ENCODE measurements around the gene MAPT.

The MAPT gene

GRCh38 chr17:46028981-46029565 is 134.7 kb downstream of the MAPT start:
- no peak for DNase-seq (ENCODE audit: low read depth)

GRCh38 chr17:46029627-46030026 is 135.3 kb downstream of the MAPT start:
- no peak for DNase-seq (ENCODE audit: low read depth)

DNA sequence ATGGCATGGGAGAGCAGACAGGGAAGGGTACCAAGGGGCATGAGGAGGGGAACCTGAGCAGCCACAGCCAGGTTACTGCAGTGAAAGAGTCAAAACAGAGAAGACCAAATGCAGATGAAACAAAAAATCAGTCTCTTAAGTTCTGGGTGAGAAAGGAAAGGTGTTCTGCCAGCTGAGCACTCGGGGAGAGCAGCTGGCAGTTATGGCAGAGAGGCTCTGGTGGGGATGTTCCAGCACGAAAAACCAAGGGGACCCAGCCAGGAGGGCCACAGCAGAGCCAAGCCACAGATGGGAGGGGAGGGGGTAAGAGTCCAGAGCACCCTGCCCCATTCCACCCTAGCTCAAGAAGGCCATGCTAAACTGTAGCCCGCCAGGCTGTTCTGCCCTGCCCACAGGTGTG is 136.4 kb downstream of the MAPT start:
- no peak for DNase-seq (ENCODE audit: low read depth)

DNA sequence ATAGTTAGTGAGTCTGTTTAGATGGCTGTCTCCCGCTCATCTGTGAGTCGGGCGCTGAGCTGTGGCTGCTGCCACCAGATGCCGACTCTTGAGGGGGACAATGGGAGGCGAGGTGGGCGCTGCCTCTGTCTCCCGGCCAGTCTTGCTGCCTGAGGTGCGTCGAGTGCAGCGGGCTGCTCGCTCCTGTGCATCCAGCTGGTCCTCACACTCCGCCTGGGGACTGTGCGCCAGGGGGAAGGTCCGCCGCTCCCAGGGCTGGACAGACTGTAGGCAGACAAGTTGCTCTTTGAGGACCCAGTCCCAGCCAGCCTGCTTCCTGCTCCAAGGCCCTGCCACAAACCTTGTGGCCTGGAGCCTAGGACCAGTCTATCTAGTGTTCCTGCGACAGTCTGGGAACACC is 137.1 kb downstream of the MAPT start:
- DNase-seq (ENCODE audit: low read depth): no peak

GRCh38 chr17:46031920-46032319 is 137.6 kb downstream of the MAPT start:
- DNase-seq (ENCODE audit: low read depth): no peak

DNA sequence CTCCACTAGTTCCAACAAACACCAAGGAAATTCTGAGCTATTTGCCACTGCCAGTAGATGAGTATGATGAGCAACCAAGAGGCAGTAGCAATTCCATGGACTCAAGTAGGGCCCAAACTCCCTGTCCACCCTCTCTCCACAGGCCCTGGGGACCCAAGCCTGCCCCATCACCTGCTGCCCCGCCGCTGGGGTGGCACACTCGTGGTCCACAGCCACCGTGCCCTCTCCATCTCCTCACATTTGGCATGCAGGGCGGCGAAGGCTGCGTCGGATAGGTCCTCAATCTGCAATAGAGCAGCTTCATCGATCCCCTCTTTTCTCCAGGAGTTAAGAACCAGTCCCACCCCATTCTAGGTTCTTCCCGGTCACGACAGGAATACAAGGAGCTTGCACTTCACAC is 138.6 kb downstream of the MAPT start:
- no peak for DNase-seq (ENCODE audit: low read depth)

GRCh38 chr17:46033392-46033791 is 139.0 kb downstream of the MAPT start:
- DNase-seq (ENCODE audit: low read depth): no peak

DNA sequence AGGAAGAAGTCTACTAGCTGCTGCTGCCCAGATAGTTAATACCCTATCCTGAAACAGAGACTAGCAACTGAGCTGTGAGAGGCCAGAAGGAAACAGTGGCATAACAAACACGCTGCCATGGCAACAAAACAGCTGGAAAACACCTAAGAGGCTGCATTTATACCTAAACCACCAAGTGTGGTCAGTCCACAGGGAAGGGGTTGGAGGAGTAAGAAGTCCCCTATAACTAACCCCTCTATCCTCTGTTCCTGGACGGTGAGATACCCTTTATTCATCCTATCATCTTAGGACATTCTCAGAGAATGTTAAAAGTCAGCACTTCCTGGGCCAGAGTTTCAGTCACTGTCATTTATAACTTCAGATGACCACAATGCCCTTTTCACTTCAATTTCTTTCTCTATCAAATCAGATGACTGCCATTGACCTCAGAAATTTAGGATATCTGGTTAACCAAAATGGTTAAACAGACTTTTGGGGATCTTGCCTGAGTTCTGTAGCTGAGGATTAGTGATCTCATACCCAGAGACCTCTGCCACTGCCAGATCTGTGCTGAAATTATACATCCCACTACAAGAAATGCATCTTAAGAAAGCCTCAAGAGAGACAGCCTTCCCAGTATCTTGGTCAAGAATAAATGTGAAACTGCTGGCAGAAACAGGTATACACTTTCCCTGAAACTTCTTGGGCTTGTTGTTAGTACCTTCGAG is 140.9 kb downstream of the MAPT start:
- no peak for DNase-seq (ENCODE audit: low read depth)

DNA sequence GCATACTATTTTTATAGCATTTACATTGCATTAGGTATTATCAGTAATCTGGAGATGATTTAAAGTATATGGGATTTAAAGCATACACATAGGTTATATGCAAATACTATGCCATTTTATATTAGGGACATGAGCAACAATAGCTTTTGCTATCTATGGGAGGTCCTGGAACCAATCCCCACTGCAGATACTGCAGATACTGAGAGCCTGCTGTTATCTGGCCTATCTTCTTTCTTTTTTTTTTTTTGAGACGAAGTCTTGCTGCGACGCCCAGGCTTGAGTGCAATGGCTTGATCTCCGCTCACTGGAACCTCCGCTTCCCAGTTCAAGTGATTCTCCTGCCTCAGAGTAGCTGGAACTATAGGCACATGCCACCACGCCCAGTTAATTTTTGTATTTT is 142.1 kb downstream of the MAPT start:
- no peak for DNase-seq (ENCODE audit: low read depth)

- no peak for DNase-seq (ENCODE audit: low read depth)
These were observed 143.4 kb downstream of the MAPT start for GRCh38 chr17:46037722-46038255.

GRCh38 chr17:46038414-46038813 is 144.1 kb downstream of the MAPT start:
- no peak for DNase-seq (ENCODE audit: low read depth)

- no peak for DNase-seq (ENCODE audit: low read depth)
These were observed 144.6 kb downstream of the MAPT start for GRCh38 chr17:46038937-46039336.

DNA sequence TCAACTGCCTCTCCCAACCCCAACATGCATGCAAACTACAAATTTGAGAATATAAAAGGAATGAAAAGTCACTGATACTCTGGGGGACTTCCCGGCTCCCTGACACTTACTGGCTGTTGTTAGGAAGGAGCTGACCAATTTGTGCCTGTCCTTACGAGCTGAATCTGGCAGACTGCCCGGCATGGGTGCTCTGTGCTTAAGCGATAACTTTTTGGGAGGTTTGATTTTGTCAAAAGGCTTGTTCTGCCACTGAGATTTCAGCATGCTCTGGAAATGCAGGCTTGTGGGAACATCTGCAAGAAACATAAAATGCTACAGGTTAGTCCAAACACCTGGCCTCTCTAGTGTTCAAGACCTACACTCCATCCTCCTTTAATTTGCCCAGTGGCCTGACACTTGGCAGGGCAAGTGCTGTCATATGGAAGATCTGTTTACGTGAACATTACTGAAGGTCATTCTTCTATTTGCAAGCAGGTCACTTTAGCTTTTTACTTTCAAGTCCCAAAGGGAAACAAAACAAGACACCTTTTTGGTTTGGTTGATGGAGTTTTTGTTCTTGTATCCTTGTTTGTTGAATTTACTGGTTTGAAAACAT is 145.3 kb downstream of the MAPT start:
- DNase-seq (ENCODE audit: low read depth): no peak

GRCh38 chr17:46042246-46042645 is 147.9 kb downstream of the MAPT start:
- no peak for DNase-seq (ENCODE audit: low read depth)

- DNase-seq (ENCODE audit: low read depth): no peak
These were observed 148.6 kb downstream of the MAPT start for GRCh38 chr17:46042925-46043324.

DNA sequence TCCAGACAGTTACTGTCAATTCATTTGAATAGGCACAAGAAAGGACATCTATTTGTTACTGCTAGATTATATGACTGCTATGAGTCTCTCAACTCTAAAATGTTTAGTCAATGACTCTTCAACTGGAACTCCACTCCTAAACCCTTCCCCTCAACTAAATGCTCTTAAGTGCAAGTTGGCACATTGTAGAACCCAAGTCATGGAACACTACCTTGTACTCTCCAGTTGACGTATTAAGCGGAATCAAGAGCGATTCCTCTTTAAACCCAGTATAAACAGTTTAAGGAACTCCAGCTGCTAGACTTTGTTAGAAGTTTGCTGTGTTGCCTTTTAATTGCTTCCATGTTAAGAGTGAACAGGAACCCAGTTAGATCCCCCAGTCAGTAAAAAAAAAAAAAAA is 149.3 kb downstream of the MAPT start:
- DNase-seq (ENCODE audit: low read depth): no peak

DNA sequence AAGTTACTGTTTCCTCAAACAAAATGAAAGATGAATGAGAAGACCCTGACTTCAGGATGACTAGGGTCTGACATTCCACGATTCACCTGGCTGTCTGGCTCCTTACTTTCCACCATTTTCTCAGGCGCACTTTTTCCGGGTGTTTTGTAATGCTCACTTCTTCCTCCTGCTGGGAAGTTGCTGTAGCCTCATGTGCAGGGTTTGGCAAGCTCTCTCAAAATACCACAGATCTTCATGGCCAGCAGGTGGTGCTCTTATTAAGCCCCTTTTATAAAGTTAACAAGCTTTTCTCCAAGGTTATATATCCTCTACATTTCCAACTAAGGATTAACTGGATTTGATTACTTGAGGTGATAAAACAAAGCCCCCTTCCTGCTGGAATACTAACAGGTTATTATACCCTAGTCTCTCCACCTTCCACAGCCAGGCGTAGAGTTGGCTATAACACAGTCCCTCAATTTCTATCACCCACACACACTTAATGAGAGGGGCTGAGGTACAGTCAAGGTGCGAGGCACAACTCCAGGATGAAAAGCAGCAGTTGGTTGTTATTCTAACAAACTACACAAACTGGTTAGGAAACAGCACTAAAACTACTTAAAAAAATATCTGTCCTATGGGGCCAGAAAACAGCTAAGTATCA is 150.1 kb downstream of the MAPT start:
- peak; percentile 89 for DNase-seq (ENCODE audit: low read depth)

DNA sequence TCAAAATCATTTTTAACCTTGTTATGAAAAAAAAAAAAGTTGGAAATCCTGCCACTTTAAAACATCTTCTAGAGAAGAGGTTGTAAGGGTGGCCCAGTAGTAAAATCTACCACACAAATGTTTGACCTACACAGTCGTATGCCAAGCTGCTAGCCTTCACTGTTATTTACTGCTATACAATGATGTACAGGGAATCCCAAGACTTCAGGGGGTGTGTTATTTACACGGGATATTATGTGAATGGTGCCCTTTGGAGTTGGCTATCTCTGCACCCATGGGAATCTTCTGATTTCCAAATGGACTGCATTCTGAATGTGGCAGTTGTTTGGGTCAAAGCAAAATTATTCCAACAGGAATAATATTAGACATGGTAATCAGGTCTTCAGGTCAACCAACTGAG is 150.6 kb downstream of the MAPT start:
- DNase-seq (ENCODE audit: low read depth): no peak

- DNase-seq (ENCODE audit: low read depth): no peak
These were observed 151.3 kb downstream of the MAPT start for GRCh38 chr17:46045639-46046038.

- DNase-seq (ENCODE audit: low read depth): peak; percentile 23
These were observed 152.6 kb downstream of the MAPT start for GRCh38 chr17:46046957-46047356.

- no peak for DNase-seq (ENCODE audit: low read depth)
These were observed 153.0 kb downstream of the MAPT start for GRCh38 chr17:46047398-46047797.

DNA sequence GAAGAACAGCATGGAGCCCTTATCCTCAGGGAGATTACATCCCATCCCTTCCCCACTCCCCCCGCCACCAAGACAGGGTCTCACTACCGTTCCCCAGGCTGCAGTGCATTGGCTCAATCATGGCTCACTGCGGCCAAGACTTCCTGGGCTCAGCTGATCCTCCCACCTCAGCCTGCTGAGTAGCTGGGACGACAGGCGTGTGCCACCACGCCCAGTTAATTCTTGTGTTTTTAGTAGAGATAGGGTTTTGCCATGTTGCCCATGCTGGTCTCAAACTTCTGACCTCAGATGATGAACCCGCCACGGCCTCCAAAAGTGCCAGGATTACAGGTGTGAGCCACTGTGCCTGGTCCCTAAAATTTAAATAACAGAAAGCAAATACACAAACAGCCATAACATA is 153.5 kb downstream of the MAPT start:
- DNase-seq (ENCODE audit: low read depth): no peak

- DNase-seq (ENCODE audit: low read depth): no peak
These were observed 155.3 kb downstream of the MAPT start for GRCh38 chr17:46049656-46050055.

All from EH (cell line).